Fibroblast of lung (primary cell): ENCODE results near the gene EFS.

Experiments
- EZH2 ChIP-seq: IDR thresholded peaks from 2 replicates; pipeline ENCODE4 v1.5.1; 2012; ENCODE audit warnings: low read length, control low read depth, mild to moderate bottlenecking; ENCODE audit errors: missing control alignments
- TF ChIP-seq, protein P1 (sequence below), 2 donors: IDR thresholded peaks in 1 of 2; conservative IDR thresholded peaks in 1 of 2; 1 replicate in 1 of 2; 2 replicates in 1 of 2; pipeline ENCODE4 v1.5.1; 2011 to 2012; ENCODE audit warnings: low read length in 2 of 2, control low read depth in 1 of 2, inconsistent platforms in 1 of 2, low read depth in 1 of 2, mild to moderate bottlenecking in 1 of 2

- TF ChIP-seq, protein P1, sequence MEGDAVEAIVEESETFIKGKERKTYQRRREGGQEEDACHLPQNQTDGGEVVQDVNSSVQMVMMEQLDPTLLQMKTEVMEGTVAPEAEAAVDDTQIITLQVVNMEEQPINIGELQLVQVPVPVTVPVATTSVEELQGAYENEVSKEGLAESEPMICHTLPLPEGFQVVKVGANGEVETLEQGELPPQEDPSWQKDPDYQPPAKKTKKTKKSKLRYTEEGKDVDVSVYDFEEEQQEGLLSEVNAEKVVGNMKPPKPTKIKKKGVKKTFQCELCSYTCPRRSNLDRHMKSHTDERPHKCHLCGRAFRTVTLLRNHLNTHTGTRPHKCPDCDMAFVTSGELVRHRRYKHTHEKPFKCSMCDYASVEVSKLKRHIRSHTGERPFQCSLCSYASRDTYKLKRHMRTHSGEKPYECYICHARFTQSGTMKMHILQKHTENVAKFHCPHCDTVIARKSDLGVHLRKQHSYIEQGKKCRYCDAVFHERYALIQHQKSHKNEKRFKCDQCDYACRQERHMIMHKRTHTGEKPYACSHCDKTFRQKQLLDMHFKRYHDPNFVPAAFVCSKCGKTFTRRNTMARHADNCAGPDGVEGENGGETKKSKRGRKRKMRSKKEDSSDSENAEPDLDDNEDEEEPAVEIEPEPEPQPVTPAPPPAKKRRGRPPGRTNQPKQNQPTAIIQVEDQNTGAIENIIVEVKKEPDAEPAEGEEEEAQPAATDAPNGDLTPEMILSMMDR (conservative IDR thresholded peaks at IDR 0.05 in 1 of 2, IDR thresholded peaks at IDR 0.05 in 1 of 2; ENCODE audit: low read depth in 1 of 2, low read length in 2 of 2) = no peak
- no peak for TF ChIP-seq EZH2
These were observed 33.4 kb upstream of the EFS start for GRCh38 chr14:23398348-23398747.
